GM19238 (cell line): Measurements from ENCODE around the gene ADK.
"Not testable (repeated sequence)": the region's sequence is repeated elsewhere in the genome, so short reads cannot be mapped to it uniquely, and the experiment has no call there.

ENCODE experiments used
- DNase-seq: peaks from one replicate; pipeline ENCODE4 v3.0.0; 2011; ENCODE audit warnings: low spot score; ENCODE audit not compliant: insufficient read length

The ADK gene

DNA sequence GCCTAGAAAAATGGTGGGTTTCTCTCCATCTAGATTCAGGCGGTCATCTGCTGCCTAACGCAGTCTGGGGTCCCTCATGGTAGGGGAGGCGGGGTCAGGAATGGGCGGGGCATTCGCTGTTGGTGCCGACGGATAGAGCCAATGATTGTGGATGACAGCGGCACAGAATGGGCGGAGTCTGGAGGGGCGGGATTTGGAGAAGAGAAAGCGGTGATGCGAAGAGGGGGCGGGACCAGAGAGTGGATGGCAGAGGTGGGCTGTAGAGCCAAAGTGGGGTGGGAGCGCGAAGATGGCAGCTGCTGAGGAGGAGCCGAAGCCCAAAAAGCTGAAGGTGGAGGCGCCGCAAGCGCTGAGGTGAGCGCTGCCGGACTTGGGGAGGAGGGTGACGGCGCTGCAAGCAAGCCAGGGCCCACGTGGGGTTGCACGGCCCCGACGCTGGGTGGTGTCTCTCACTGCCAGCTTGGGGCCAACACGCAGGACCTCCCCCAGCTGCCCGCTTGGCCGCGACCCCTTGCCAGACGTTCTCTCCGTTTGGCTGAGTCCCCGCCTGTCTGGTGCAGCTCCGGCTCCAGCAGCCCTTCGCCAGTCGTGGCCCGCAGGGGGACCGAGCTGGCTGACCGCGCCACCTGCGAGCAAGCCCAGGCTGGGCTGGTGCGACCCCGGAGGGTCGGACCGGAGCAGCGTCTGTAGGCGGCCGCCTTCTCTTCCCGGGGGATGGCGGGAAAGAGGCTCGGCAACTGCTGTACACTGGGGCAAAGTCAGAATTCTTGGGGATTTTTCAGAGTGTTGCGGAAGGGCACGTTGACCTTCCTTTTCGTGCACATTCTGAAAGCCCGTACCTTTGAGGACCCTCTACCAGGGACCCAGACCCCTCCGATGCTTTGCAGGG, at the start of gene ADK:
Gene ADK, plus strand, starts transcription at position 232 of the 889 bp plus-strand sequence. Its CDS starts 58 bp downstream, at position 290.
- DNase-seq = peak; percentile 80

- DNase-seq = peak; percentile 30
These were observed 47.3 kb upstream of the ADK start for GRCh38 chr10:74103560-74104258.

- DNase-seq = no peak
These were observed 46.5 kb upstream of the ADK start for GRCh38 chr10:74104480-74104879.

DNA sequence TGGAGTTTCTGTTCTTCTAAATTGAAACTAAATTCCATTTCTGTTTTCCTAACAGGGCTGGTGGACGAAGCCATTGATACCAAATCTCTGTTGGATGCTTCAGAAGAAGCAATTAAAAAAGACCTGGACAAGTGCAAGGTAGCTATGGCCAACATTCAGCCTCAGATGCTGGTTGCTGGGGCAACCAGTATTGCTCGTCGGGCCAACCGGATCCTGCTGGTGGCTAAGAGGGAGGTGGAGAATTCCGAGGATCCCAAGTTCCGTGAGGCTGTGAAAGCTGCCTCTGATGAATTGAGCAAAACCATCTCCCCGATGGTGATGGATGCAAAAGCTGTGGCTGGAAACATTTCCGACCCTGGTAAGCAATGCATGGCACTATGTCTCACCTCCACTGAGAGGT, 46.0 kb upstream of the ADK start:
- no peak for DNase-seq

- DNase-seq = no peak
These were observed 43.6 kb upstream of the ADK start for GRCh38 chr10:74107391-74107790.

GRCh38 chr10:74109452-74109851, 41.6 kb upstream of the ADK start:
- DNase-seq = no peak

GRCh38 chr10:74110120-74110519, 40.9 kb upstream of the ADK start:
- DNase-seq = no peak

DNA sequence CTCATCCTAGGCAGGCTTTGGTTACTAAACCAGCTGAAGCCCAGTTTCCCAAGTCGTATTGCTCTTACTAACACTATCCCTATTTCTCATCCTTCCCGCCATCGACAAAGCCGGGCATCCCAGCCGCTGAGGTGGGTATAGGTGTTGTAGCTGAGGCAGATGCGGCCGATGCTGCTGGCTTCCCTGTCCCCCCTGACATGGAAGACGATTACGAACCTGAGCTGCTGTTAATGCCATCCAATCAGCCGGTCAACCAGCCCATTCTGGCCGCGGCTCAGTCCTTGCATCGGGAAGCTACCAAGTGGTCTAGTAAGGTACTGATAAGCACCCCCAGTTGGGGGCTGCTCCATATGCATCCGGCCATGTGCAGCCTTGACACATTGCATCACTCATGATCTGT, 39.2 kb upstream of the ADK start:
- no peak for DNase-seq

GRCh38 chr10:74113546-74113945, 37.5 kb upstream of the ADK start:
- DNase-seq = no peak

DNA sequence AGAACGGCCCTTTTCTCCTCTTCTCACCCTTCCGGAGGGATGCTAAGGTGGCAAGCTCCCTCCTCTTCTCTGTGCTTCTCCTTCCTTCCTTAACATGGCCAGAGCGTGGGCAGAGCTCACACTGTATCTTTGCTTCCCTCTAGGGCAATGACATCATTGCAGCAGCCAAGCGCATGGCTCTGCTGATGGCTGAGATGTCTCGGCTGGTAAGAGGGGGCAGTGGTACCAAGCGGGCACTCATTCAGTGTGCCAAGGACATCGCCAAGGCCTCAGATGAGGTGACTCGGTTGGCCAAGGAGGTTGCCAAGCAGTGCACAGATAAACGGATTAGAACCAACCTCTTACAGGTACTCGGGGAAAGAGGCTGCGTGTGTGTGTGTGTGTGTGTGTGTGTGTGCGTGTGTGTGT, 37.0 kb upstream of the ADK start:
- no peak for DNase-seq

DNA sequence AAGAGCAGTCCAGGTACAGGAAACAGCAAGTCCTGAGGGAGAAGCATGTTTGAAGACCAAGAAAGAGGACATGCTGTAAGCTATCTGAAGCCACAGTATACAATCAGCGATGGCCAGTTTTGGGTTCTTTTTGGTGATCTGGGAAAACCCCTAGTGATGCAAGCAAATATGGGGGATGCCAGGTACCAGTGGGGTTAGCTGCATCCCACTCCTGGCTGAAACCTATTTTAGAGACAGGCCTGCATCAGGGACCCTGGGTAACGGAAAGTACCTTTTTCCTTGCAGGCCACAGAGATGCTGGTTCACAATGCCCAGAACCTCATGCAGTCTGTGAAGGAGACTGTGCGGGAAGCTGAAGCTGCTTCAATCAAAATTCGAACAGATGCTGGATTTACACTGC, 33.3 kb upstream of the ADK start:
- DNase-seq = no peak

- no peak for DNase-seq
These were observed 32.2 kb upstream of the ADK start for GRCh38 chr10:74118804-74119203.

GRCh38 chr10:74120911-74121310, 30.1 kb upstream of the ADK start:
- no peak for DNase-seq

GRCh38 chr10:74121368-74121767, 29.7 kb upstream of the ADK start:
- DNase-seq = no peak

- DNase-seq = no peak
These were observed 29.0 kb upstream of the ADK start for GRCh38 chr10:74122060-74122459.

- DNase-seq = no peak
These were observed 27.9 kb upstream of the ADK start for GRCh38 chr10:74123081-74123480.

DNA sequence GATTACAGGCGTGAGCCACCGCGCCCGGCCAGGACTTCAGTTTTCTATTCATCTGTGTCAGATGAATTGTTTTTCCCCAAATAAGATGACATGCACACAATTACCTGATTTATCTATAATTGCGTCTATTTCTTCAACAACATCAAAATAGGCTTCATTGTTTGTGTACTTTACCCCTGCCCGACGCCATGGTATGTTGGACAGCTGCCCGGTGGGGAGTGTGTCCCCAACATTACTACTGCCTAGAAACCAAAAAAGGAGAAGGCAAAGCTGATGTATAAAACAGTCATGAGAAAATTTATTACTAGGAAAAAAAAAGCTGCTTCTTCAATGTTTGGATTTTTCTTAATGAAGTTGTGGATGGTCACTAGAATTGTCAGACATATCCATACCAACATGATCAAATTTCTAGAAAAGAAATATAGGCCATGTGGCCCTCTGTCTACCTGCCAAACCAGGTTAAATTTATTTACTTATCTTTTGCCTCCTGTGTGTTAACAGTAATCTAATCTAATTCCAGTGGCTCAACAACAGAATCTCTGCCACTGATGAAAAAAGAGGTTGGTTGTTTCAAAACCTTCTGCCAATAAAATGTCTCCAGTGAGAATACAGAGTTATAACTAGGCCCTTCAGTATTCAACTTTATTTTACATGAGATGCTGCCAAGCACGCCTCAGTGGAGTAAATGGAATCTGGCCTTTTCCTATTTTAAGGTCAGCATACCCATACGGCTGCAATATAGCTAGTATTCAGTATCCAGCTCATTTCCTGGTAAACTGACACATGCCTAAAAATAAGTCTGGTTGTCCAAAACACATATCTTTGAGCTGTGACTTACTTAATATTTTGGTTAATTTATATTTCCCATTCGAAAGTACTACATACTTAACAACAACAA, 16.8 kb upstream of the ADK start:
- DNase-seq = no peak

DNA sequence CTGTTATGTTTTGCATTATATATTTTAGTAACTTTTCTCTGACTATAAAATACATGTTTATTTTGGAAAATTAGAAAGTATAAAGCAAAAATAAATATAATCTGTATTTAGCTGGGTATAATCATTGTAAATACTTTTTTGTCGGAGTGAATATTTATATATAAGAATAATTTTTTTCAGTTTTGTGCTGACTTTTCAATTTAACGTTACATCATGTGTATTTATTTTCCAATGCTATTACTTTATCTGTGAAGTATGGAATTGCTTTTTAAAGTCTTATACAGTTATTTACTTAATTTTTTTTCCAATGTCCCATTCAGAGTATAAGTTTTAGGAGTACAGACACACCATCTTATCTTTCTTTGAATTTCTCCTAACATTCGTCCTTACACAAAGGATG, 15.6 kb upstream of the ADK start:
- DNase-seq = no peak

- no peak for DNase-seq
These were observed 13.0 kb upstream of the ADK start for GRCh38 chr10:74137992-74138391.

- DNase-seq = not testable (repeated sequence)
These were observed 12.4 kb upstream of the ADK start for GRCh38 chr10:74138596-74138995.

DNA sequence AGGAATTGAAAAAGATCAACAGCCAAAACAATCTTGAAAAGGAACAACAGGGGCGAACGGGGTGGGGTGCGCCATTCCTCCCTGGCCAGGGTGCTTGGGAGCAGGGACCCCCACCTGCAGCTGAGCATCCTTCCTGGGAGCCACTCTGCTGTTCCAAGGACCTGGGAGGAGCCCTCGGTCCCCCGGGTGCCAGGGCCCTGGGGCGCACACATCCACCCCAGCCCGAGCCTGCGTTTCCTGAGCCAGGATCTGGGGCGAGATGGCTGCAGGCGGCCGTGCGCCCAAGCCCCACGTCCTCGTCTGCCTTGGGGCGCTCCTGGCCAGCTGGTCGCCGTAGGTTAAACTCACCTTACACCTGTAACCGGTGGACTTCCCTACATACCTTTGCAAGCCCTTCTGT, 11.0 kb upstream of the ADK start:
- no peak for DNase-seq

- DNase-seq = no peak
These were observed 10.5 kb upstream of the ADK start for GRCh38 chr10:74140553-74140952.
